Measurements from ENCODE around the gene CLIP1.
"Not testable (repeated sequence)": the region's sequence is repeated elsewhere in the genome, so short reads cannot be mapped to it uniquely, and the experiment has no call there.

CLIP1 gene

DNA sequence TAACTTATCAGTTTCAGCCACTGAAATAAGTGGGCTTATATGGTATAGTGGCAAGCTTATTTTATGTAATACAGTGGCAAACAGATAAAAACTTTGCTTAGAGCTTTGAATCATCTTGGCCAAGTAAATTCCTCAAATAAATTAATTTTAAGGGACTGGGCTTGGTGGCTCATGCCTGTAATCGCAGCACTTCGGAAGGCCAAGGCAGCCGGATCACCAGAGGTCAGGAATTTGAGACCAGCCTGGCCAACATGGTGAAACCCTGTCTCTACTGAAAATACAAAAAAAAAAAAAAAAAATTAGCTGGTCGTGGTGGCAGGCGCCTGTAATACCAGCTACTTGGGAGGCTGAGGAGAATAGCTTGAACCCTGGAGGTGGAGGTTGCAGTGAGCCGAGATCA is 24.5 kb downstream of the CLIP1 start:
- not testable (repeated sequence) for DNase-seq

DNA sequence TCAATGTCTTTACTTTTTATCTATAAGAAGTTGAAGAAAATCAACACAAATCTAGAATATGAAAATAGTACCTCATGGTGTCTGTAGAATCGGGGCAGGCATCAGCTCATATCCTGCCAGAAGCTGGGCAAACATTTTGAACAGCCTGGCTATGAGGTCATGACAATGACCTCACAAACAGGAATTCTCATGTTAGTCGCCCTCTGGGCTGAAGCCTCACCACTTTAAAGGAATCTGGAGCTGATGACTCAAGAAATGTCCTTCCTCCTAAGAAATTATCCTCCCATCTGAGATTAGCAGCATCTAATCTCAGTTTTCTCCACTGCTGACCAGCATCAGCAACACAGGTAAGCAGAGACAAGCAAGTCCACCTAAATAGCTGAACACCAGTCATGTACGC is 27.1 kb downstream of the CLIP1 start:
- DNase-seq, result no peak

DNA sequence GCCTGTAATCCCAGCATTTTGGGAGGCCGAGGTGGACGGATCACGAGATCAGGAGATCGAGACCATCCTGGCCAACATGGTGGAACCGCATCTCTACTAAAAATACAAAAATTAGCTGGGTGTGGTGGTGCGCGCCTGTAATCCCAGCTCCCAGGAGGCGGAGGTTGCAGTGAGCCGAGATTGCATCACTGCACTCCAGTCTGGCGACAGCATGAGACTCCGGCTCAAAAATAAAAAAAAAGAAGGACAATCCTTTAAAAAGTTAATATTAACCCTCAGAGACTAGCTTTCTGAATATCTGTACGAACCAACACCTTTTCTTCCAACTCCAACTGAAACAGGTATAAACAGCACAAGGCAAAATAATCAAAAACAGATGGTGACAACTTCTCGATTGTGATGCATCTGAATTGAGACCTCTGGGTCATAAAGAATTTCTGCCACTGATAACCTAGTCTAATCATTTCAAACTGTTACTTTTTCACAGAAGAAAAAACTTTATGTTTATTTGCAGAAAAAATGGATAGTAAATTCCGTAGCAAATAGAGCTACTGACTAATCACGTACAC is 27.8 kb downstream of the CLIP1 start:
- no peak for DNase-seq

- DNase-seq, result no peak
Observed at GRCh38 chr12:122393817-122394216, 28.7 kb downstream of the CLIP1 start.

GRCh38 chr12:122392411-122392810 is 30.1 kb downstream of the CLIP1 start:
- no peak for DNase-seq

DNA sequence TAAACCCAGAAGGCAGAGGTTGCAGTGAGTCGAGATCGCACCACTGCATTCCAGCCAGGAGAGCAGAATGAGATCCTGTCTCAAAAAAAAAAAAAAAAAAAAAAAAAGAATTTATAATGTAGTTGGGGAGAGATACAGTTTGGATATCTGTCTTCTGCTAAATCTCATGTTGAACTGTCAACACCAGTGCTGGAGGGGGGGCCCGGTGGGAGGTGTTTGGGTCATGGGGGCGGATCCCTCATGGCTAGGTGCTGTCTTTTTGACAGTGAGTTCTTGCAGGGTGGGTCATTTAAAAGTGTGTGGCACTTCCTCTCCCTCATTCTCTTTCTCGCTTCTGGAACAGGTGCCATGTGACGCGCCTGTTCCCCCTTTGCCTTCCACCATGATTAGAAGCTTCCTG is 32.8 kb downstream of the CLIP1 start:
- DNase-seq, result no peak

DNA sequence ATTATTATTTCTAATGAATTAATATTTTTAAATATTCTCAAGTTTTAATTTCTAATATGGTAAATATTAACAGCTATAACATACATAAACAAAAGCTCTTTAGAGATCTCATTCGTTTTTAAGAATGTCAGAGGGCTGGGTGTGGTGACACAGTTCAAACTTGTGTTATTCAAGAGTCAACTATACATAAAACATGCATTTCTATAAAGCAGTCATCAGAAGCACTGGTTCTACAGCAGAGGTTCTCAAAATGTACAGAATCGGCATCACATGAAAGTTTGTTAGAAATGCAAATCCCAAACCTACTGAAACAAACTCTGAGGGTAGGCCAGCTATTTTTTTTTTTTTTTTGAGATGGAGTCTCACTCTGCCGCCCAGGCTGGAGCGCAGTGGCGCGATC is 34.6 kb downstream of the CLIP1 start:
- DNase-seq, result no peak

GRCh38 chr12:122385171-122386016 is 37.1 kb downstream of the CLIP1 start:
- DNase-seq, result no peak

GRCh38 chr12:122382919-122383350 is 39.5 kb downstream of the CLIP1 start:
- no peak for DNase-seq

DNA sequence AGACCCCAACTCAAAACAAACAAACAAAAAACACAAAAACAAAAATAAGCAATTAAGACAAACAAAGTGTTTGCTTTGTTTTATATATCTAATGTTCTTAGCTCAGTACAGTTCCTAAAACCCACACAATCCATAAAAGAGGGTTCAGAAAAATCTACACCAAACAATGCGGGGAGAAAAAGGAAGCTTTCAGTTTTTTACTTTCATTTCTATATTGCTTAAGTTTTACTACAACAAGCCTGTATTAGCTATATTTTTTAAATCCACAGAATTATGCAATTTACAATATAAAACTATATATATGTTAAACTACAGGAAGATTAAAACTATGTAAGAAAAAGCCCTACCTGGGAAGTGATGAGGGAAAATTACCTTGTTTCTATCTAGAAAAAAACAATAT is 41.4 kb downstream of the CLIP1 start:
- DNase-seq, result no peak

- DNase-seq, result not testable (repeated sequence)
Observed at GRCh38 chr12:122376751-122377150, 45.7 kb downstream of the CLIP1 start.

- no peak for DNase-seq
Observed at GRCh38 chr12:122374707-122375106, 47.8 kb downstream of the CLIP1 start.

GRCh38 chr12:122371475-122372045 is 50.9 kb downstream of the CLIP1 start:
- DNase-seq, result no peak

DNA sequence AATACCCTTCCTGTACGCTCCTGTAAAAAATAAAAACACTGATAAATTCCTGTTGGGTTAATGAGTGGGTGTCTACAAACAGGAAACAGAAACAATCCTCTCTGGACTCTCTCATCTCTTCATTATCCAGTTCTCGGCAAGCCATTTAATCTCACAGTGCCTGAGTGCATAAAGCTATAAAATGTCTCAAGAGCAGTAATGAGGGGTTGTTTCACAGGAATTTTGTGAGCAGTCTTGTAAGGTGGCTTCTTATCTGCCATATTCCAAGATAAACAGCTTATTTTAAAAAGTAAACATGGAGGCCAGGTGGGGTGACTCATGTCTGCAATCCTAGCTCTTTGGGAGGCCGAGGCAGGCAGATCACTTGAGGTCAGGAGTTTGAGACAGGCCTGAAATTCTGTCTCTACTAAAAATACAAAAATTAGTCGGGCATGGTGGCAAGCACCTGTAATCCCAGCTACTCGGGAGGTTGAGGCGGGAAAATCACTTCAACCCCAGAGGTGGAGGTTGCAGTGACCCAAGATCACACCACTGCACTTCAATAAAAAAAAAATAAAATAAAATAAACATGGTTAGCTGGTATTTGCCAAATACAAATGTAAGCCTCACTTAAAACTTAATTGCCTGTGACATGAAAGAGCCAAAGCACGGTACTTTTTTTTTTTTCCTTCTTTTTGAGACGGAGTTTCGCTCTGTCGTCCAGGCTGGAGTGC is 54.0 kb downstream of the CLIP1 start:
- peak; percentile 7 for DNase-seq

GRCh38 chr12:122367632-122368031 is 54.8 kb downstream of the CLIP1 start:
- not testable (repeated sequence) for DNase-seq

DNA sequence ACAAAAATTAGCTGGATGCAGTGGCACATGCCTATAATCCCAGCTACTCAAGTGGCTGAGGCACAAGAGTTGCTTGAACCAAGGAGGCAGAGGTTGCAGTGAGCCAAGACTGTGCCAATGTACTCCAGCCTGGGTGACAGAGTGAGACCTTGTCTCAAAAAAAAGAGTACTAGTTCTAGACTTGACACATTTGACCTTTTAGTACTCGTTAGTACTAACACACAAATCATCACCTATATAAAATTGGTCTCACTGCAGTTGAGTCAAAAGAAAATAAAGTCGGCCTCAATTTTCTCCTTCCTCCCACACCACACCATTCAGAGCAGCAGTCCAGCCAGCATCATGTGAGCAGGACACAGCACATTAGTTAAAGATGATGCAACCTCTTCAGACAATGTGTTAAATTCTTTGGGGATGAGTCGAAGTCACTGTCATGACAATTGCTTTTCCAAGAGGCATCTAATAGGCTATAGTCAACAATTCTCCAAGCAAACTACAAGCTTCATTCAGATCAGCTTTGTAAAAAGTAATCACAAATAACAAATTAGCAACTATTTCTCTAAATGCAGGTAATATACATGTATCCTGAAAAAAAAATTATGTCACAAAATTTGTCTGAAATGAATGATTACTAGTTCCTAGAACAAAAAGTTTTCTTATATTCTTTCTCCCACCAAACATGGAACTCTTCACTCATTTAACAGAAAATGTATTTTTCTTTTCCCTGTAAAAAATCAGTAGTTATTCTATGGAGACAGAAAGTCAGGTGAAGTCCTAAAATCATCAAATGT is 55.6 kb downstream of the CLIP1 start:
- DNase-seq, result no peak

- not testable (repeated sequence) for DNase-seq
Observed at GRCh38 chr12:122365226-122365625, 57.2 kb downstream of the CLIP1 start.

DNA sequence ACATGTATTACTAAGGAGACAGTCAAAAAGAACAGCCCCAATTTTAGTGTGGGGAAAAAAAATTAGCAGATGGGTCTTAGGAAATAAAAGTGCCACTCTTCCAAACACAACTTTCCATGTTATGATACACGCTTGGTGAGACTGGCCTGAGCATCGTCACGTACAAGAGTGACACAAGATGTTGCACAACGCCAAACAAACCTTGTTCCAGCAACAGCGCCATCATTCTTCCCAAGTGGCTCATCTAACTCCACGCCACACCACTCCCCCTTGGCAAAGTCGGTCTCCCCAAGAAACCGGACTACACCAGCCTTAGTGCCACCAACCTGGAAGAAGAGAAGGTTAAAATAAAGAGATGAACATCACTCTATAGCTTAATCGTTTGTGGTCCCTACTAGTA is 58.7 kb downstream of the CLIP1 start:
- DNase-seq, result no peak

DNA sequence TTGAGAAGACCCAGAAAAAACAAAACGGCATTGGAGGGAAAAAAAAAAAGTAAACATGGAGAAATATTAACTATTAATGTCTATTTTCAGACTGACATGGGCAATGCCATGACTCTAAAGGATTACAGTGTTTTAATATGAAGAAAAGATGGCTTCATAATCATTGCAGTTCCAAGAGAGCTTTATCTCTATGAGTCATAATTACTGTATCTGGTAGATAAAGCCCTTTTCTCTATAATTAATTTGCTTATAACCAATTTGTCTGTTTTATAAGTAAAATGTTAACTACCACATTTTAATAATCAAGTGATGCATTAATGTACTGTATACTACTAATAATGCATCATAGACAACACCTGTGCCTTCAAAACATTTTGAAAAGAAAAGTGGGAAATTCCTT is 59.7 kb downstream of the CLIP1 start:
- no peak for DNase-seq

DNA sequence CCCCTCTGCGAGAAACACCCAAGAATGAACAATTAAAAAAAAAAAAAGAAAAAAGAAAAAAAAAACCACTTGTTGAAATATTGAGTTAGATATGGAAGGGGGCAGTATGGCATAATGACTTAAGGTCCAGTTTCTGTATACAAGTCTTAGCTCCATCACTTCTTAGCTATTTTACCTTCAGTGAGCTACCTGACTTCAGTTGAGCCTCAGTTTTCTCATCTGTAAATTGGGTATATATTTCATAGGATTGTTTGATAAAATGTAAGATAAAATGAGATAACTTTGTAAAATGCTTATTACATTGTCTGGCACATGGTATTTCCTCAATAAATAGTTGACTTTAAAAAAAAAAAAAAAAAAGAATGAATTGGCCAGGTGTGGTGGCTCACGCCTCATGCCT is 64.1 kb downstream of the CLIP1 start:
- not testable (repeated sequence) for DNase-seq

DNA sequence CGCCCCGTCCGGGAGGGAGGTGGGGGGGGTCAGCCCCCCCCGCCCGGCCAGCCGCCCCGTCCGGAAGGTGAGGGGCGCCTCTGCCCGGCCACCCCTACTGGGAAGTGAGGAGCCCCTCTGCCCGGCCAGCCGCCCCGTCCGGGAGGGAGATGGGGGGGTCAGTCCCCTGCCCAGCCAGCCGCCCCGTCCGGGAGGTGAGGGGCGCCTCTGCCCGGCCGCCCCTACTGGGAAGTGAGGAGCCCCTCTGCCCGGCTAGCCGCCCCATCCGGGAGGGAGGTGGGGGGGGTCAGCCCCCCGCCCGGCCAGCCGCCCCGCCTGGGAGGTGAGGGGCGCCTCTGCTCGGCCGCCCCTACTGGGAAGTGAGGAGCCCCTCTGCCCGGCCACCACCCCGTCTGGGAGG is 64.9 kb downstream of the CLIP1 start:
- not testable (repeated sequence) for DNase-seq

DNA sequence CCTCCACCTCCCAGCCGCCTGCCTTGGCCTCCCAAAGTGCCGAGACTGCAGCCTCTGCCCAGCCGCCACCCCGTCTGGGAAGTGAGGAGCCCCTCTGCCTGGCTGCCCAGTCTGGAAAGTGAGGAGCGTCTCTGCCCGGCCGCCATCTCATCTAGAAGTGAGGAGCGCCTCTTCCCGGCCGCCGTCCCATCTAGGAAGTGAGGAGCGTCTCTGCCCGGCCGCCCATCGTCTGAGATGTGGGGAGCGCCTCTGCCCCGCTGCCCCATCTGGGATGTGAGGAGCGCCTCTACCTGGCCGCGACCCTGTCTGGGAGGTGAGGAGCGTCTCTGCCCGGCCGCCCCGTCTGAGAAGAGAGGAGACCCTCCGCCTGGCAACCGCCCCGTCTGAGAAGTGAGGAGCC is 65.5 kb downstream of the CLIP1 start:
- not testable (repeated sequence) for DNase-seq
